Colonic mucosa (tissue), 4 donors: ENCODE data around the gene NPSR1. TPM values are rescaled to one million over a fixed set of nuclear protein-coding genes. Genes with fewer than 3 reads are reported as not detected.

ENCODE experiments used
- DNase-seq: peaks from one replicate; pipeline ENCODE4 v3.0.0-alpha.2; 2020
- H3K27ac ChIP-seq: fragments of 200-600 bp; one replicate; pipeline ENCODE4 v1.8.0; 2021
- H3K27me3 ChIP-seq: fragments of 200-600 bp; one replicate; pipeline ENCODE4 v1.8.0; 2021
- H3K36me3 ChIP-seq: fragments of 200-600 bp; one replicate; pipeline ENCODE4 v1.8.0; 2021
- H3K4me1 ChIP-seq: fragments of 200-600 bp; one replicate; pipeline ENCODE4 v1.8.0; 2021; ENCODE audit warnings: mild to moderate bottlenecking
- H3K4me3 ChIP-seq: fragments of 200-600 bp; one replicate; pipeline ENCODE4 v1.8.0; 2021
- H3K9ac ChIP-seq, 2 donors: one replicate each; pipeline ENCODE4 v1.7.0; 2013; ENCODE audit warnings: control low read depth in 2 of 2, low read depth in 2 of 2, low read length in 2 of 2
- H3K9me3 ChIP-seq: fragments of 200-600 bp; one replicate; pipeline ENCODE4 v1.8.0; 2021
- intact Hi-C: fragments of 100-400 bp; cut with DNase I; formaldehyde crosslinking; loops from one replicate; pipeline ENCODE4 v1.14.1; 2022
- total RNA-seq, 2 donors: library from RNA; stranded (reverse); fragmentation: NEBNext Ultra II Directional in 1 of 2; extraction: Animal tissue kit (Norgen Biotek cat#: 25700) in 1 of 2; gene quantifications; one replicate each; pipeline ENCODE4 v1.2.1, GENCODE V29; 2021
- TF ChIP-seq, protein P1 (sequence below): fragments of 200-600 bp; IDR thresholded peaks from one replicate; pipeline ENCODE4 v1.8.0; 2022; ENCODE audit warnings: antibody characterized with exemption, mild to moderate bottlenecking
- donor health status: healthy.
- donor health status: DM: no; HTN: no; CAD: no.
- donor health status: DM: no; HTN: no; CAD: no.

NPSR1 gene
- total RNA-seq, 2 donors from 2014 or later = 1.0 TPM; not detected in 1

DNA sequence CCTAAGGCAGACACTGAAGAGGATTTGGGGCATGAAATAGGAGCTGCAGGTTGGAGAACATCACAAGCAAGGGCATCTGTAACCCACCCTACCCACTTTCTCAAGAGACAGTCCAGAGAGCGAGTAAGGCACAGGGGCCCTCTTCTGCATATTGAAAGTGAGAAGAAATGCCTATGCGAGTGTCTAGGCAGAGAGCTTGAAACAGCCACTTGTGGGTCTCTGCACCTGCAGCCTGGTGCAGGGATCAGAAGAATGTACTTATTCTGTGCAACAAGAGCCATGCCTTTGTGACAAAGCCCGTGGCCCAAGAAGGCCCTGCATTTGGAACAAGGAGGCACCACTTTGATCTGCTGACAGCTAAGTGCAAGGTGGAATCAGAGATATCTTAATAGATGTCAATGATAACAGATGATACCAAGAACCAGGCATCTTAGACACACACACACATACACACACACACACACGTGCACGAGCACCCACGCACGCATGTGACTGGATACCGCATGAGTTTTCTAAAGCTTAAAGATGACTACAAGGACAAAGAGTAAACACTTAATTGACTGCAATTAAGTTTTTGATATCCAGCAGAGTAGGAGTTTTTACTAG, 89.3 kb downstream of the NPSR1 start:
- intact Hi-C loops = no loop called here
- Histone ChIP-seq H3K27me3 (no peaks in the 10 kb centered on the region), H3K27ac (peak overlapping the region; percentile 62), H3K36me3 (no peaks in the 10 kb centered on the region), H3K4me3 (no peak overlapping the region), H3K9ac (no peak overlapping the region), H3K4me1 (peaks cover 5% of the 10 kb centered on the region), H3K9me3 (no peaks in the 10 kb centered on the region)
- no peak for DNase-seq
- TF ChIP-seq, protein P1, sequence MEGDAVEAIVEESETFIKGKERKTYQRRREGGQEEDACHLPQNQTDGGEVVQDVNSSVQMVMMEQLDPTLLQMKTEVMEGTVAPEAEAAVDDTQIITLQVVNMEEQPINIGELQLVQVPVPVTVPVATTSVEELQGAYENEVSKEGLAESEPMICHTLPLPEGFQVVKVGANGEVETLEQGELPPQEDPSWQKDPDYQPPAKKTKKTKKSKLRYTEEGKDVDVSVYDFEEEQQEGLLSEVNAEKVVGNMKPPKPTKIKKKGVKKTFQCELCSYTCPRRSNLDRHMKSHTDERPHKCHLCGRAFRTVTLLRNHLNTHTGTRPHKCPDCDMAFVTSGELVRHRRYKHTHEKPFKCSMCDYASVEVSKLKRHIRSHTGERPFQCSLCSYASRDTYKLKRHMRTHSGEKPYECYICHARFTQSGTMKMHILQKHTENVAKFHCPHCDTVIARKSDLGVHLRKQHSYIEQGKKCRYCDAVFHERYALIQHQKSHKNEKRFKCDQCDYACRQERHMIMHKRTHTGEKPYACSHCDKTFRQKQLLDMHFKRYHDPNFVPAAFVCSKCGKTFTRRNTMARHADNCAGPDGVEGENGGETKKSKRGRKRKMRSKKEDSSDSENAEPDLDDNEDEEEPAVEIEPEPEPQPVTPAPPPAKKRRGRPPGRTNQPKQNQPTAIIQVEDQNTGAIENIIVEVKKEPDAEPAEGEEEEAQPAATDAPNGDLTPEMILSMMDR = no peak

DNA sequence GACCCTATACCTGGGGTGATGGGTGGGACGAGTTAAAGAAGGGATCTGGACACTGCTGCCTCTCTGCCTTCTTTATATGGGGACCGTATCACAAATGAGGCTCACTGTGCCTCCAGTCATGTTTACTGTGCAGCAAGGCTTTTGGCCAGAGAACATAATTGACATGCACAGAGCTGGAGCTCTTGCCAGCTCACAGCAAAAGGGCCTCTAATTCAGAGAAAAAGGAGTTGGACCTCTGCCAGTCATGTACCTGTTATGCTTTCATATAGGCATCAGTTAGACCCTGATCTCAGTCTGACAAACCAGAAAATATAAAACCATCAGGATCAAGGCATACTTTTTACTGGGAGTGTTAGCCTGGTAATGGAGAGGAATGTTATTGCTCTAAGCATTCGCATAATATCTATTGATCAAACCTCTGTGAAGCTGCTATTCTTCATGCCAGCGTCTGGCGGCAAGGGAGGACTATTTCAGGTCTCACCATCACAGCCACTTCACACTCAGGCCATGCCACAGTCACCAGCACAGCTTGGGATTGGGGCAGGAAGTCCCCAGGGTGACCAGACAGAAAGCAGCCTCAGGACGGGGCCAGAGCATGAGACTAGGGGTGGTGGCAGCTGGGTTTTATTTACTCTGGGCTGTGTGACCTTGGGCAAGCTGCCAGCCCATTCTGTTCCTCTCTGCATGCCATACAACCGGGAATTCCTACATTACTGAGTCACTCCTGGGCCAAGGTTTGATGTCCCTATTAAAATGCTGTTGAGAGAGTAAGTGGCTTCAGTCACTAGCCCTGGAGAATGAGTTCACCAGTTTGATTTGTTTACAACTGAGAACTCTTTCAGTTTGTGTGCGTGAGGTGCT, 90.1 kb downstream of the NPSR1 start:
- Histone ChIP-seq H3K27ac (peak overlapping the region; percentile 62), H3K36me3 (no peaks in the 10 kb centered on the region), H3K27me3 (no peaks in the 10 kb centered on the region), H3K4me3 (no peak overlapping the region), H3K4me1 (peaks cover 5% of the 10 kb centered on the region), H3K9ac (peak overlapping the region in 1 of 2 donors; percentile 29), H3K9me3 (no peaks in the 10 kb centered on the region)
- peak; percentile 82 for DNase-seq
- intact Hi-C loops = no loop called here
- TF ChIP-seq, protein P1 = no peak

DNA sequence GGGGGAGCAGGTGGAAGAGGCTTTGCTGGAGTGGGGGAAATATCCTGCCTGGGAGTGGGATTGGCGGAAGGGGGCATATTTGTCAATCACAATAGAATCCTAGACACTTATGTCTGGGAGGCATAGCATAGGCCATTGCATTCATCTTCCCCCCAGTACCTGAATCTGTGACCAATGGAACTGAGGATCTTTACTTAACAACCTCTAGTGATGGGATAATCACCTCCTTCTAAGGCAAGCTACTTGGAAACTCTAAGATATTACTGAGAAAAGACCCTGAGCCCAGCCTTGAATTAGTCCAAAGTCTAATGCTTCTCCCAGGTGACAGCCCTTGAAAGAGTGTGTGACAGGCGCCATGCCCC, 90.7 kb downstream of the NPSR1 start:
- Histone ChIP-seq H3K27ac (peak overlapping the region; percentile 36), H3K27me3 (no peaks in the 10 kb centered on the region), H3K4me3 (no peak overlapping the region), H3K36me3 (no peaks in the 10 kb centered on the region), H3K9ac (no peak overlapping the region), H3K9me3 (no peaks in the 10 kb centered on the region), H3K4me1 (peaks cover 5% of the 10 kb centered on the region)
- no peak for DNase-seq
- intact Hi-C loops = no loop called here
- TF ChIP-seq, protein P1 = no peak

DNA sequence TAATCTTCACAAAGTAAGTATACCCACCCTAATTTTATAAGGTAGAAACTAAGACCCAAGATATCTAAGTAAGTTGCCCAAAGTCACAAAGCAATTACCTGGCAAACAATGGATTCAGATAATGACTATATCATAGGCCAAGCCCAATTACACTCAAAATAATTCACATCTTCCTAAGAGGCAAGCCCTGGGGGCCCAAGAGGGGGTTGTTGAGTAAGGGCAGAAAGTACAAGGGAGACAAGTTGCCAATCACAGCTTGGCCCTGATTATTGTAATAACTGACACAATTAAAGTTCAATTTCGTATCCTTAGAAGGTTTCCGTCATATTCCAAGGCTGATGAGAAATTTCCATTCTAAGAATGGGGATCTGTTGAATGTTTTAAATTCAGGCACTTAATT, 91.4 kb downstream of the NPSR1 start:
- no peak overlapping the region for H3K9ac ChIP-seq
- H3K27me3 ChIP-seq = no peaks in the 10 kb centered on the region
- intact Hi-C loops = no loop called here
- TF ChIP-seq, protein P1 = no peak
- H3K4me3 ChIP-seq = no peak overlapping the region
- H3K9me3 ChIP-seq = no peaks in the 10 kb centered on the region
- DNase-seq = no peak
- H3K36me3 ChIP-seq = no peaks in the 10 kb centered on the region
- H3K27ac ChIP-seq = no peak overlapping the region
- H3K4me1 ChIP-seq = peaks cover 5% of the 10 kb centered on the region

DNA sequence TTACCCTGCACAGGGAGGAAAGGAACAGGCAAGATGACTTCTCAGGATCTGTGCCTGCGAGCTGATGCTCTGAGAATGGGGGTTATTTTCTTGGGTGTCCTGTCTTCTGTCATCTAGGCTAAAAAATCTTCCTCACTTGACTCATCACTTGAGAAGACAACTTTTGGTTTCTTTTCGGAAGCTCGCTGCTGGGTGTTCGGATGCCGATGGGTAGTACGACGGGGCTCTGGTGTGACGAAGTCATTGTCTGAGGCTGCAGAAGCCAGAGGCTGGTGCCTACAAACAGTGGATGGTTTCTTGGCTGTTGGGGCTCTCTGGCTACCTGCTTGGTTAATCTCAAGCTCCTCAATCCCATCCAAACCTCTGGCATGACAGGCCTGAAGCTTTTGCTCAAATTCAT, 92.2 kb downstream of the NPSR1 start:
- no peaks in the 10 kb centered on the region for H3K9me3 ChIP-seq
- no peak for DNase-seq
- no peak overlapping the region for H3K9ac ChIP-seq
- peaks cover 5% of the 10 kb centered on the region for H3K4me1 ChIP-seq
- intact Hi-C loops = no loop called here
- H3K4me3 ChIP-seq = no peak overlapping the region
- no peaks in the 10 kb centered on the region for H3K27me3 ChIP-seq
- no peaks in the 10 kb centered on the region for H3K36me3 ChIP-seq
- TF ChIP-seq, protein P1 = no peak
- no peak overlapping the region for H3K27ac ChIP-seq
